HL-60 (cell line): Measurements from ENCODE around the gene GLIPR2.

Experiments
- GABPA ChIP-seq: IDR thresholded peaks from 2 replicates; pipeline ENCODE4 v1.6.1; 2012; ENCODE audit warnings: low read depth
- TF ChIP-seq, protein P1 (sequence below): IDR thresholded peaks from 2 replicates; pipeline ENCODE4 v1.6.1; 2012; ENCODE audit warnings: low read depth; ENCODE audit not compliant: insufficient replicate concordance
- TF ChIP-seq, protein P2 (sequence below): IDR thresholded peaks from one replicate; pipeline ENCODE4 v1.5.1; 2011; ENCODE audit warnings: low read length, control low read depth, inconsistent platforms; ENCODE audit not compliant: insufficient read depth

DNA sequence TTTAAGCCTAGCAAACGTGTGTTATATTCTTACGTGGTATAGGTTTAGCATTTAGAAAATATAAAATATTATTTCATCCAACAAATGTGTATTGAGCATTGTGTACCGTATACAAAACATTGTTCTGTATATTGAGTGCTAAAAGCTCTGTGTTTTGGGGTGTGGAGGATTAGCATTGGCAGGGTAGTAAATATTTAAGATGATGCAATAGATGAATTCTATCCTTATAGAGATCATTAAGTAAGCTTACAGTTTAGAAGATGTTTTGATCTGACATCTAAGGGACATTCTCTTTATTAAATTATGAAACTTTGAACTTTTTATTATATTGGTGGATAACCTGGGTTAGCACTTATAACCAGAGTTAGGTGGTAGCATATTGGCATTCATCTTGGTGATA, 48.5 kb upstream of the GLIPR2 start:
- TF ChIP-seq, protein P1, sequence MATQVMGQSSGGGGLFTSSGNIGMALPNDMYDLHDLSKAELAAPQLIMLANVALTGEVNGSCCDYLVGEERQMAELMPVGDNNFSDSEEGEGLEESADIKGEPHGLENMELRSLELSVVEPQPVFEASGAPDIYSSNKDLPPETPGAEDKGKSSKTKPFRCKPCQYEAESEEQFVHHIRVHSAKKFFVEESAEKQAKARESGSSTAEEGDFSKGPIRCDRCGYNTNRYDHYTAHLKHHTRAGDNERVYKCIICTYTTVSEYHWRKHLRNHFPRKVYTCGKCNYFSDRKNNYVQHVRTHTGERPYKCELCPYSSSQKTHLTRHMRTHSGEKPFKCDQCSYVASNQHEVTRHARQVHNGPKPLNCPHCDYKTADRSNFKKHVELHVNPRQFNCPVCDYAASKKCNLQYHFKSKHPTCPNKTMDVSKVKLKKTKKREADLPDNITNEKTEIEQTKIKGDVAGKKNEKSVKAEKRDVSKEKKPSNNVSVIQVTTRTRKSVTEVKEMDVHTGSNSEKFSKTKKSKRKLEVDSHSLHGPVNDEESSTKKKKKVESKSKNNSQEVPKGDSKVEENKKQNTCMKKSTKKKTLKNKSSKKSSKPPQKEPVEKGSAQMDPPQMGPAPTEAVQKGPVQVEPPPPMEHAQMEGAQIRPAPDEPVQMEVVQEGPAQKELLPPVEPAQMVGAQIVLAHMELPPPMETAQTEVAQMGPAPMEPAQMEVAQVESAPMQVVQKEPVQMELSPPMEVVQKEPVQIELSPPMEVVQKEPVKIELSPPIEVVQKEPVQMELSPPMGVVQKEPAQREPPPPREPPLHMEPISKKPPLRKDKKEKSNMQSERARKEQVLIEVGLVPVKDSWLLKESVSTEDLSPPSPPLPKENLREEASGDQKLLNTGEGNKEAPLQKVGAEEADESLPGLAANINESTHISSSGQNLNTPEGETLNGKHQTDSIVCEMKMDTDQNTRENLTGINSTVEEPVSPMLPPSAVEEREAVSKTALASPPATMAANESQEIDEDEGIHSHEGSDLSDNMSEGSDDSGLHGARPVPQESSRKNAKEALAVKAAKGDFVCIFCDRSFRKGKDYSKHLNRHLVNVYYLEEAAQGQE: no peak
- TF ChIP-seq, protein P2, sequence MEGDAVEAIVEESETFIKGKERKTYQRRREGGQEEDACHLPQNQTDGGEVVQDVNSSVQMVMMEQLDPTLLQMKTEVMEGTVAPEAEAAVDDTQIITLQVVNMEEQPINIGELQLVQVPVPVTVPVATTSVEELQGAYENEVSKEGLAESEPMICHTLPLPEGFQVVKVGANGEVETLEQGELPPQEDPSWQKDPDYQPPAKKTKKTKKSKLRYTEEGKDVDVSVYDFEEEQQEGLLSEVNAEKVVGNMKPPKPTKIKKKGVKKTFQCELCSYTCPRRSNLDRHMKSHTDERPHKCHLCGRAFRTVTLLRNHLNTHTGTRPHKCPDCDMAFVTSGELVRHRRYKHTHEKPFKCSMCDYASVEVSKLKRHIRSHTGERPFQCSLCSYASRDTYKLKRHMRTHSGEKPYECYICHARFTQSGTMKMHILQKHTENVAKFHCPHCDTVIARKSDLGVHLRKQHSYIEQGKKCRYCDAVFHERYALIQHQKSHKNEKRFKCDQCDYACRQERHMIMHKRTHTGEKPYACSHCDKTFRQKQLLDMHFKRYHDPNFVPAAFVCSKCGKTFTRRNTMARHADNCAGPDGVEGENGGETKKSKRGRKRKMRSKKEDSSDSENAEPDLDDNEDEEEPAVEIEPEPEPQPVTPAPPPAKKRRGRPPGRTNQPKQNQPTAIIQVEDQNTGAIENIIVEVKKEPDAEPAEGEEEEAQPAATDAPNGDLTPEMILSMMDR: no peak
- no peak for TF ChIP-seq GABPA
